T-helper 1 cell (primary cell): ENCODE results near the gene CCT5.

Experiments used
- DNase-seq, 5 donors: peaks; one replicate each; pipeline ENCODE4 v3.0.0-alpha.2; 2012 to 2020

Gene CCT5

GRCh38 chr5:10303699-10304170 lies 53.7 kb downstream of the CCT5 start:
- DNase-seq, result no peak

- DNase-seq, result no peak
Observed at GRCh38 chr5:10304932-10305331, 54.9 kb downstream of the CCT5 start.

- DNase-seq, result no peak
Observed at GRCh38 chr5:10306114-10306513, 56.0 kb downstream of the CCT5 start.

- no peak for DNase-seq
Observed at GRCh38 chr5:10306806-10307205, 56.7 kb downstream of the CCT5 start.

DNA sequence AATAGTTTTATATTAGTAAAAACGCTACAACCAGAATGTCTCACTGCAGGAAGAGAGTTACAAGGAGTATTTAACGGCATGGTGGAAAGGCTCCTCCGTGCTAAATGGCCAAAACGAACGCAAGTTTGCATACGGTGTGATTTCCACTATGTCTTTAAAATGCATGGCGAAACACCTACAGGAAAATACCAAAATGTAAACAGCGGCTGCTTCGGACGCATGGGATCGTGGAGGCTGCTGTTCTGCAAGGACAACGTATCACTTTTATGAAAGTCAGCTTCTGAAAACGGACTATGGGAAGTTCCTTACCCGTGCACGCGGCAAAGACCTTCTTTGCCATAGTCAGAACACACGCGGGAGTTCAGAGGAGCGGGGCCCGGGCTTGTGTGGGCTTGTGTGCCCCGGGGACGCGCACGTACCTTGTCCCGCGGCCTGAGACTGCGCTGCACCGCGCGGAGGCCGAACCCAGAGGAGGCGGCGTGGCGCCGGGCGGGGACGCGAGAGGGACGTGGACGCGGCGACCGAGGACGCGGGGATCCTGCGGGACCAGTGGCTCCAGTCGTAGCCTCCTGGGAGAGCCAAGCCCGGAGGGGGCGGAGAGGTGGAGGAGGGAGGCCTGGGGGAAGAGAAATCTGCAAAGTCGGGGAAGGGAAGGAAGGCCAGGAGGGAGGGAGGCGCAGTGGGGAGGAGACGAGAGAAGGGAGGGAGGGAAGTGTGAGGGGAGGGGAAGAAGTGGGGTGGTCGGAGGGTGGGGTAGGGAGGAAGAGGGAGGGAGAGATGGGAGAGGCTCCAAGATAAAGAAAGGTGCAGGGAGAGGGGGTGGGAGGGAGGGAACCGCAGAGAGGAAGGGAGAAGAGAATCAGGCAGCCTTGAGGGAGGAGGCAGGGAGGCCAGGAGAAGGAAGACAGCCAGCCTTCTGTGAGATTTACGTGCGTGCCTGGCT lies 57.4 kb downstream of the CCT5 start, which contains the start of gene CMBL:
Gene CMBL (minus strand): TSS at position 697 of the 943 bp plus-strand sequence. CDS start 17,140 bp downstream, outside the sequence.
- peak in 1 of 5 donors; percentile 17 for DNase-seq

GRCh38 chr5:10308844-10309243 lies 58.8 kb downstream of the CCT5 start:
- DNase-seq, result no peak

GRCh38 chr5:10310066-10310779 lies 60.1 kb downstream of the CCT5 start:
- DNase-seq, result no peak

- peak in 1 of 5 donors; percentile 6 for DNase-seq
Observed at GRCh38 chr5:10310835-10311570, 60.9 kb downstream of the CCT5 start.

DNA sequence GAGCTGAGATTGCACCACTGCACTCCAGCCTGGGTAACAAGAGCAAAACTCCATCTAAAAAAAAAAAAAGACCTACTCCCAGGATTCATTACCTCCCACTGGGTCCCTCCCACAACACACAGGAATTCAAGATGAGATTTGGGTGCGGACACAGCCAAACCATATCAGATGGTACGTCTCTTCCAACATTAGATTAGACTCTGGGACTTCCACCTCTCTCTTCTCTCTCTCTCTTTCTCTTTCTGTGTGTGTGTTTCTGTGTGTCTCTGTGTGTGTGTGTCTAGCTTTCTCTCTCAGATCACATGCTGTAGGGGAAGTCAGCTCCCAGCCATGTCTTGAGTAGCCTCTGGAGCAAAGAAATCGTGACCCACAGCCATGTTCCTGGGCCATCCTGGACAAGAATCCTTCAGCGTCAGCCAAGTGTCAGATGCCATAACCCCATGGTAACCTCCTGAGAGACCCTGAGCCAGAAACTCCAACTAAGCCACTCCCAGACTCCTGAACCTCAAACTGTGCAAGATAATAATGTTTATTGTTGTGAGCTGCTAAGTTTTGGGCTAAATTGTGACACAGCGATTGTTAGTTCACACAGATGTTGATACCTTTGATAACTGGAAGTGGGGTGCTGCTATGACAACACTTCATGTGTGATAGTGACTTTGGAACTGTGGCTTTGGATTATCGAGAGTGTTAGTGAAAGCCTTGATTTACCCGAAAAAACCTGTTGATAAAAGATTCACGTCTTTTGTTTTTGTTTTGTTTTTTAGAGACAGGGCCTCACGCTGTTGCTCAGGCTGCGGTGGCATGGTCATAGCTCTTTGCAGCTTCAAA lies 61.7 kb downstream of the CCT5 start:
- no peak for DNase-seq

GRCh38 chr5:10315201-10315600 lies 65.1 kb downstream of the CCT5 start:
- DNase-seq, result no peak
